ENCODE data around the gene PPIG.
"Not testable (repeated sequence)": the region's sequence is repeated elsewhere in the genome, so short reads cannot be mapped to it uniquely, and the experiment has no call there.

The PPIG gene

GRCh38 chr2:169667583-169667982 is 83.4 kb downstream of the PPIG start:
- no peak for DNase-seq

GRCh38 chr2:169670215-169670651 is 86.1 kb downstream of the PPIG start:
- DNase-seq, result no peak

- no peak for DNase-seq
These were observed 86.8 kb downstream of the PPIG start for GRCh38 chr2:169670937-169671336.

- DNase-seq, result no peak
These were observed 88.3 kb downstream of the PPIG start for GRCh38 chr2:169672406-169672805.

- DNase-seq, result no peak
These were observed 89.0 kb downstream of the PPIG start for GRCh38 chr2:169673106-169673505.

- DNase-seq, result no peak
These were observed 89.8 kb downstream of the PPIG start for GRCh38 chr2:169673921-169674320.

- DNase-seq, result no peak
These were observed 92.2 kb downstream of the PPIG start for GRCh38 chr2:169676357-169676756.

- DNase-seq, result no peak
These were observed 92.7 kb downstream of the PPIG start for GRCh38 chr2:169676850-169677249.

GRCh38 chr2:169683054-169683424 is 98.9 kb downstream of the PPIG start:
- no peak for DNase-seq

- DNase-seq, result no peak
These were observed 99.4 kb downstream of the PPIG start for GRCh38 chr2:169683425-169684134.

- no peak for DNase-seq
These were observed 100.0 kb downstream of the PPIG start for GRCh38 chr2:169684135-169684565.

GRCh38 chr2:169684712-169685111 is 100.6 kb downstream of the PPIG start:
- DNase-seq, result not testable (repeated sequence)

GRCh38 chr2:169686825-169687224 is 102.7 kb downstream of the PPIG start:
- DNase-seq, result not testable (repeated sequence)

GRCh38 chr2:169687943-169688342 is 103.8 kb downstream of the PPIG start:
- DNase-seq, result not testable (repeated sequence)

- no peak for DNase-seq
These were observed 106.8 kb downstream of the PPIG start for GRCh38 chr2:169690958-169691357.
